Coronary artery (tissue), 2 donors: ENCODE data around the gene GHITM.
"Not testable (repeated sequence)": the region's sequence is repeated elsewhere in the genome, so short reads cannot be mapped to it uniquely, and the experiment has no call there.

ENCODE experiments used
- DNase-seq: peaks from one replicate; pipeline ENCODE4 v3.0.0-alpha.2; 2017; ENCODE audit warnings: low spot score
- H3K27ac ChIP-seq, 2 donors: fragments of 200-600 bp; sonication (generic); one replicate each; pipeline ENCODE4 v1.5.1; 2016 to 2019
- H3K4me3 ChIP-seq: fragments of 200-600 bp; sonication (generic); 2 replicates; pipeline ENCODE4 v1.5.1; 2016; ENCODE audit warnings: mild to moderate bottlenecking, moderate library complexity
- TF ChIP-seq, protein P1 (sequence below): fragments of 200-600 bp; sonication (generic); IDR thresholded peaks from one replicate; pipeline ENCODE4 v1.5.1; 2019; ENCODE audit warnings: antibody characterized with exemption

The GHITM gene

GRCh38 chr10:84114088-84114667, 25.1 kb upstream of the GHITM start:
- TF ChIP-seq, protein P1, sequence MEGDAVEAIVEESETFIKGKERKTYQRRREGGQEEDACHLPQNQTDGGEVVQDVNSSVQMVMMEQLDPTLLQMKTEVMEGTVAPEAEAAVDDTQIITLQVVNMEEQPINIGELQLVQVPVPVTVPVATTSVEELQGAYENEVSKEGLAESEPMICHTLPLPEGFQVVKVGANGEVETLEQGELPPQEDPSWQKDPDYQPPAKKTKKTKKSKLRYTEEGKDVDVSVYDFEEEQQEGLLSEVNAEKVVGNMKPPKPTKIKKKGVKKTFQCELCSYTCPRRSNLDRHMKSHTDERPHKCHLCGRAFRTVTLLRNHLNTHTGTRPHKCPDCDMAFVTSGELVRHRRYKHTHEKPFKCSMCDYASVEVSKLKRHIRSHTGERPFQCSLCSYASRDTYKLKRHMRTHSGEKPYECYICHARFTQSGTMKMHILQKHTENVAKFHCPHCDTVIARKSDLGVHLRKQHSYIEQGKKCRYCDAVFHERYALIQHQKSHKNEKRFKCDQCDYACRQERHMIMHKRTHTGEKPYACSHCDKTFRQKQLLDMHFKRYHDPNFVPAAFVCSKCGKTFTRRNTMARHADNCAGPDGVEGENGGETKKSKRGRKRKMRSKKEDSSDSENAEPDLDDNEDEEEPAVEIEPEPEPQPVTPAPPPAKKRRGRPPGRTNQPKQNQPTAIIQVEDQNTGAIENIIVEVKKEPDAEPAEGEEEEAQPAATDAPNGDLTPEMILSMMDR: no peak
- DNase-seq: no peak
- no peak overlapping the region for H3K27ac ChIP-seq
- no peak overlapping the region for H3K4me3 ChIP-seq

- H3K27ac ChIP-seq, H3K4me3 ChIP-seq, DNase-seq: not testable (repeated sequence)
These were observed 22.1 kb upstream of the GHITM start for GRCh38 chr10:84117204-84117603.

DNA sequence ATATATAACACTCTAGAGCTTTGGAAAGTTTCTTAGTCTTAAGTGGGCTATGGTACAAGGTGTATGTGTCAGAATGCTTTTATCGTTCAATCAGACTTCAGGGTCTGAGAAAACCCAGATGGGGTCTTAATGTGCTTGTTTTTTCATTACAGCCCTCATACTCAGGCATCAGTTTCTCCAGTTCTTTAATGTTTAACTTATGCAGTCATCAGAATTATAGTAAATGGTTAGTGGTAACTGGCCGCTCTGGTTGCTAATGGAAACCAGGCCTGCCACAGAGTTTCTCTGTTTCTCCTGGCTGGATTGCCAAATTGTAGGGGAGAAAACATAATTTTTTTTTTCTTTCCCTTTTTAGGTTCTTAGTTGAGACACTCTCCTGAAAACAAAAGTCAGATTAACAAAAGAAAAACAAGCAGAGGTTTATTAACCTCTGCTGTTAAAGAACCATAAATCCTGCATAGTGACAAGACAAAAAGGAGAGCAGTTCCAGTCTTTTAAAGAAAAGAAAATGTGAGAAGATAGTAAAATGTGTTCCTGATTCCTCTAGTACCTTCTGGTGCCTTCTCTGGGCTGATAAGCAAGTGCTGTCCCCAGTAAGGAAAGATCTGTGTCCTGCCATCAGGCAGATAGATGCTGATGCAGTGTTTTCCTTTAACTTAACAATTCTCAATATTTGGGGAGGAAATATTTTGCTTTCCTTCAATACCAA, 21.5 kb upstream of the GHITM start:
- Histone ChIP-seq H3K4me3 (no peak overlapping the region), H3K27ac (no peak overlapping the region)
- TF ChIP-seq, protein P1: no peak
- no peak for DNase-seq

DNA sequence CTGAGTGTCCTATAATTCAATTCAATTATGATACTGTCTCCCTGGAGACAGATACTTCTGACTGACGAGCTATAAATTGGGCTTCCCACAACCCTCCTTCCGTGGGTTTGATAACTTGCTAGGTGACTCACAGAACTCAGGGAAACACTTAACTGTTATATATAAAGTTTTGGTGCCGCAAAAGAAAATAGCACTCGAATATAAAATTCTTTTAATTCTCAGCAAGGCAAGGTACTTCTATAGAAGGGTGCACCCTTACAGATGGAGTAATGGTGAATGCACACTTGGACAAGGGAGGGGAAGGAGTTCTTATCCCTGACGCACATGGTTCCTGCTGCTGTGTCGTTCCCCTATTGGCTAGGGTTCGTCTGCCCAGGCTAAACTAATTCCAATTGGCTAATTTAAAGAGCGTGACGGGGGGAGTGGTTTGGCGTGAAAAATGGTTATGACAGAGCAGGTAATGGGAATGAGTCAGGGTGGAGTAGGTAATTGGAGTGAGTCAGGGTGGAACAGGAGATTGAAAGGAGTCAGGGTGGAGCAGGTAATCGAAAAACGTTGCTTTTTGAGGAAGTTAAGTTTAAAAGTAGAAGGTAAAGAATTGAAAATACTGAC, 20.8 kb upstream of the GHITM start:
- H3K4me3 ChIP-seq: no peak overlapping the region
- TF ChIP-seq, protein P1: no peak
- H3K27ac ChIP-seq: no peak overlapping the region
- DNase-seq: no peak

- Histone ChIP-seq H3K27ac (no peak overlapping the region), H3K4me3 (no peak overlapping the region)
- TF ChIP-seq, protein P1: no peak
- no peak for DNase-seq
These were observed 15.9 kb upstream of the GHITM start for GRCh38 chr10:84123362-84123761.

DNA sequence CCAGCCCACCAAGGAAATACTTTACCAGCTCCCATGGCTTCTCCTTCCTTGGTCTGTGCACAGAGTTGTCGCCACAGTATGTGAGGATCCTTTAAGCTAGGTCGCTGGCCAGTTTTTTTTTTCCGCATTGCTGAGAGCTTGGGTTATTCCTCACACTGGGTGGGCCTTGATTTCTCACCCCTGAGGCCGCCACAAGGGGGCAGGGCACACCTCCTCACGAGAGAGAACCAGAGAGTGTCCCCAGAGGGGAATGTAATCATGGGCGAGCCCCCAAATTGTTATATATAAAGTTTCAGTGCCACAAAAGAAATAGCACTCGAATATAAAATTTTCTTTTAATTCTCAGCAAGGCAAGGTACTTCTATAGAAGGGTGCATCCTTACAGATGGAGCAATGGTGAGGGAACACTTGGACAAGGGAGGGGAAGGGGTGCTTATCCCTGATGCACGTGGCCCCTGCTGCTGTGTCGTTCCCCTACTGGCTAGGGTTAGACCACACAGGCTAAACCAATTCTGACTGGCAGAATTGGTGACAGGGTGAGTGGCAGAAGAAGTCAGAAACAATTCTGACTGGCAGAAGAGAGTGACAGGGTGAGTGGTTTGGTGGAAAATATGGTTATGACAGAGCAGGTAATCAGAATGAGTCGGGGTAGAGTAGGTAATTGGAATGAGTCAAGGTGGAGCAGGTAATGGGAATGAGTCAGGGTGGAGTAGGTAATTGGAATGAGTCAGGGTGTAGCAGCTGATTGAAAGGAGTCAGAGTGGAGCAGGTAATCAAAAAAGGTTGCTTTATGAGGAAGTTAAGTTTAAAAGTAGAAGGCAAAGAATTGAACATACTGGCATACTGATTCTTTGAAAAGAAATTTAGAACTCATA, 13.2 kb upstream of the GHITM start:
- DNase-seq, H3K4me3 ChIP-seq, H3K27ac ChIP-seq: not testable (repeated sequence)

DNA sequence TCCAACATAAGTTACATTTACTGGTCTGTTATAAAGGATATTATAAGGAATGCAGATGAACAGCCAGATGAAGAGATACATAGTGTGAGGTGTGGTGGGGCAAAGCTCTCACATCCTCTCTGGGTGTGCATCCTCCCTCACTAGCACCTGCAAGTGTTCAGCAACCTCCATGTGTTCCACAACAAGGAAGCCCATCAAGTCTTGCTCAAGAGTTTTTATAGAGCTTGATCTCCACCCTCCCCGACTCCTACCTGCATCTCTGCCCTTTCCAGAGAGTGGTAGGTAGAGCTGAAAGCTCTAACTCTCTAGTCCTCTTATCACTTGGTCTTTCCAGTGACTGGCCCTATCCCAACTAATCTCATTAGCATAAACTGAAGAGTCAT, 12.5 kb upstream of the GHITM start:
- DNase-seq: no peak
- Histone ChIP-seq H3K27ac (no peak overlapping the region), H3K4me3 (no peak overlapping the region)
- TF ChIP-seq, protein P1: no peak
